ENCODE measurements around the gene EPB41L4B.

EPB41L4B gene

GRCh38 chr9:109281518-109281917 is 39.3 kb downstream of the EPB41L4B start (continued):
- 0 out of 2 replicates have a peak, but pooled peaks have one; percentile 40 for TF ChIP-seq ZBTB11 (tag by site-specific recombination; conservative IDR thresholded peaks at IDR 0.05; ENCODE audit: low read depth)
- no peak for TF ChIP-seq ZNF133 (tag by site-specific recombination; IDR thresholded peaks at IDR 0.05)
- TF ChIP-seq ZNF354C (tag by site-specific recombination; IDR thresholded peaks at IDR 0.05; ENCODE audit: borderline replicate concordance, low read depth), result no peak
- TF ChIP-seq ZNF792 (tag by site-specific recombination; IDR thresholded peaks at IDR 0.05), result no peak
- TF ChIP-seq ZNF175 (tag by site-specific recombination; IDR thresholded peaks at IDR 0.05), result no peak
- peak; percentile 59 for TF ChIP-seq ZNF518A (tag by site-specific recombination; conservative IDR thresholded peaks at IDR 0.05; ENCODE audit: low read depth)
- no peak for TF ChIP-seq ZNF223 (tag by site-specific recombination; IDR thresholded peaks at IDR 0.05)
- no peak for TF ChIP-seq ELK4 (IDR thresholded peaks at IDR 0.05; ENCODE audit: borderline replicate concordance, low read depth, low read length)
- no peak for TF ChIP-seq ZNF580 (tag by site-specific recombination; IDR thresholded peaks at IDR 0.05)
- TF ChIP-seq ZNF248 (tag by site-specific recombination; IDR thresholded peaks at IDR 0.05), result no peak
- no peak for TF ChIP-seq YY1 (tag by site-specific recombination; IDR thresholded peaks at IDR 0.05)
- no peak for TF ChIP-seq ZNF658 (tag by site-specific recombination; IDR thresholded peaks at IDR 0.05)
- TF ChIP-seq ZNF394 (tag by site-specific recombination; IDR thresholded peaks at IDR 0.05; ENCODE audit: borderline replicate concordance), result peak; percentile 71; the same call in 1 of the 2 replicates
- peak; percentile 39 for TF ChIP-seq ZNF555 (tag by site-specific recombination; conservative IDR thresholded peaks at IDR 0.05)
- TF ChIP-seq ZNF274 (IDR thresholded peaks at IDR 0.05; ENCODE audit: low read length), result no peak
- no peak for TF ChIP-seq ZNF274 (tag by site-specific recombination; IDR thresholded peaks at IDR 0.05; ENCODE audit: borderline replicate concordance)
- TF ChIP-seq ZBTB20 (tag by site-specific recombination; IDR thresholded peaks at IDR 0.05), result no peak
- no peak for TF ChIP-seq ZNF311 (tag by site-specific recombination; IDR thresholded peaks at IDR 0.05; ENCODE audit: borderline replicate concordance)
- no peak for TF ChIP-seq ZSCAN4 (tag by site-specific recombination; IDR thresholded peaks at IDR 0.05)
- no peak for TF ChIP-seq ZNF202 (tag by site-specific recombination; IDR thresholded peaks at IDR 0.05; ENCODE audit: borderline replicate concordance)
- no peak for TF ChIP-seq OSR2 (tag by site-specific recombination; IDR thresholded peaks at IDR 0.05)
- TF ChIP-seq ZNF112 (tag by site-specific recombination; IDR thresholded peaks at IDR 0.05), result no peak
- no peak for TF ChIP-seq ZBTB26 (tag by site-specific recombination; optimal IDR thresholded peaks at IDR 0.05)

All from HEK293 (cell line).